ENCODE measurements around the gene SYCP2.

- TF ChIP-seq CTCF (conservative IDR thresholded peaks at IDR 0.05; ENCODE audit: low read depth, low read length) (no peak), EZH2phosphoT487 (IDR thresholded peaks at IDR 0.05; ENCODE audit: borderline replicate concordance, low read length) (no peak)
Measured at GRCh38 chr20:59977086-59977485, 43.6 kb upstream of the SYCP2 start.

Measured in PC-3 (cell line).